Measurements from ENCODE around the gene ATP5F1A.

The ATP5F1A gene

DNA sequence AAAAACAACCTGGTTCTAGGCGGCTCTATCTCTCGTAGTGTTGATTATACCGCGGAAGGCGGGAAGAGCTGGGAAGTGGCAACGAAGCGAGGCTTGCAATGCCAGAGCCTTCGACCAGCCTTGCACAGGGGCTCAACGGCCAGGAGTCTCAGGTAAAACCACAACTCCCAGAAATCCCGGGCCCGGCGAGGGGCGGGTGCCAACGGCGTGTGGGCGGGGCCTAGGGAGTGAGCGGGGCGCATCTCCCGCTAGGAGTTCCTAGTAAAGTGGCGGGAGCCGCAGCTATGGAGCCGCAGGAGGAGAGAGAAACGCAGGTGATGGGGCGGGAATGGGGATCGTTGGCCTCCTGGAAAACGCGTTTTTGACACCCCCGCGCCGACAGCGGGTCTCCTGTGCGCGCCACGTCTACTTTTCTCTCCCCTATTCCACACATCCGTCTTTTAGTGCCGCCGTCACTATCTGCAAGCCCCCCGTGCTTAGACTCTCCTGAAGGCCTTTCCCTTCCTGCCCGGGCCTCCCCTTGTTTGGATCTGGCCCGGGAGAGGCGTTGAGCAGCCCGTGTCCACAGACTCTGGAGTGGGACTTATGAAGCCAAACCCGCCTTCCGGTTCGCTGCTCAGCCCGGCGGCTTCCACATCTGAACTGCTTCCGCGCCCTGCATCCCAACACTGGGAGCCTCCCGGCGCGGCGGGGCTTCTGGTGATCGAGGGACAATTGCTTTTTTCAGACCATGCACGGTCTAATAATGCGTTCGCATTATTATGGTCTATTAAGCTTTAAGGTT, 6.2 kb upstream of the ATP5F1A start, which contains the start of gene HAUS1:
HAUS1 (plus strand) TSS at position 258 of the 784 bp plus-strand sequence; CDS start at position 285, 27 bp downstream.
- Histone ChIP-seq H3F3A (ENCODE audit: insufficient read depth, low read length) (no peaks in the 10 kb centered on the region), H3K79me2 (ENCODE audit: low read length) (peaks cover 14% of the 10 kb centered on the region; the same call in 1 of the 2 replicates), H3K27me3 (replicated peaks; ENCODE audit: insufficient read depth, low read length) (no peaks in the 10 kb centered on the region), H3K4me3 (ENCODE audit: low read length) (peak within 1 kb of the TSS; percentile 83), H3K27ac (ENCODE audit: low read length) (no peak within 1 kb of the TSS), H4K20me1 (ENCODE audit: insufficient read depth, low read length) (no peaks in the 10 kb centered on the region), H2AFZ (ENCODE audit: low read length) (peak within 1 kb of the TSS; percentile 90), H3K4me1 (ENCODE audit: low read length) (peaks cover 2% of the 10 kb centered on the region; the same call in 1 of the 2 replicates), H3K4me2 (ENCODE audit: low read depth, low read length) (peak within 1 kb of the TSS; percentile 65), H3K9me3 (replicated peaks; ENCODE audit: insufficient read depth, low read length) (no peaks in the 10 kb centered on the region), H3K9me2 (replicated peaks; ENCODE audit: insufficient read depth, low read length) (no peaks in the 10 kb centered on the region), H3K36me3 (replicated peaks; ENCODE audit: insufficient read depth, low read length) (no peaks in the 10 kb centered on the region), H3K9ac (ENCODE audit: low read length) (peak within 1 kb of the TSS; percentile 66)
- DNase-seq, result peak; percentile 84
- no peak for TF ChIP-seq EZH2 (optimal IDR thresholded peaks at IDR 0.05; ENCODE audit: low read depth, low read length)
- no peak for TF ChIP-seq EZH2phosphoT487 (IDR thresholded peaks at IDR 0.05; ENCODE audit: low read length)
- TF ChIP-seq, protein P1, sequence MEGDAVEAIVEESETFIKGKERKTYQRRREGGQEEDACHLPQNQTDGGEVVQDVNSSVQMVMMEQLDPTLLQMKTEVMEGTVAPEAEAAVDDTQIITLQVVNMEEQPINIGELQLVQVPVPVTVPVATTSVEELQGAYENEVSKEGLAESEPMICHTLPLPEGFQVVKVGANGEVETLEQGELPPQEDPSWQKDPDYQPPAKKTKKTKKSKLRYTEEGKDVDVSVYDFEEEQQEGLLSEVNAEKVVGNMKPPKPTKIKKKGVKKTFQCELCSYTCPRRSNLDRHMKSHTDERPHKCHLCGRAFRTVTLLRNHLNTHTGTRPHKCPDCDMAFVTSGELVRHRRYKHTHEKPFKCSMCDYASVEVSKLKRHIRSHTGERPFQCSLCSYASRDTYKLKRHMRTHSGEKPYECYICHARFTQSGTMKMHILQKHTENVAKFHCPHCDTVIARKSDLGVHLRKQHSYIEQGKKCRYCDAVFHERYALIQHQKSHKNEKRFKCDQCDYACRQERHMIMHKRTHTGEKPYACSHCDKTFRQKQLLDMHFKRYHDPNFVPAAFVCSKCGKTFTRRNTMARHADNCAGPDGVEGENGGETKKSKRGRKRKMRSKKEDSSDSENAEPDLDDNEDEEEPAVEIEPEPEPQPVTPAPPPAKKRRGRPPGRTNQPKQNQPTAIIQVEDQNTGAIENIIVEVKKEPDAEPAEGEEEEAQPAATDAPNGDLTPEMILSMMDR (IDR thresholded peaks at IDR 0.05; ENCODE audit: low read length), result no peak

DNA sequence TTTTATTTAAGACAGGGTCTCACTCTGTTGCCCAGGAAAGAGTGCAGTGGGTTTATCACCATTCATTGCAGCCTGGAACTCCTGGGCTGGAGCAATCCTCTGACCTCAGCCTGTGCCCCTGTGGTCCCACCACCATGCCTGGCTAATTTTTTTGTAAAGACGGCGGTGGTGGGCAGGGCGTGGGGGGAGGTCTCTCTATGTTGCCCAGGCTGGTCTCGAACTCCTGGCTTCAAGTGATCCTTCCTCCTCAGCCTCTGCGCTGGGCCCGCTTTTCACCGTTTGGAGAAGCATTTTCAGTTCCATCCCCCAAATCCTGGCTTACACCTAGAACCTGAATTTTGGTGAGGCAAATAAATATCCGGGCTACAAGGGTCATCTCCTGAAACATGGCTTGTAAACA, 1.4 kb upstream of the ATP5F1A start:
- Histone ChIP-seq H2AFZ (ENCODE audit: low read length) (no peak overlapping the region), H3K4me3 (ENCODE audit: low read length) (no peak overlapping the region), H3K79me2 (ENCODE audit: low read length) (peaks cover 38% of the 10 kb centered on the region), H3K36me3 (replicated peaks; ENCODE audit: insufficient read depth, low read length) (peaks cover 8% of the 10 kb centered on the region), H3K4me2 (ENCODE audit: low read depth, low read length) (no peak overlapping the region), H4K20me1 (ENCODE audit: insufficient read depth, low read length) (peaks cover 14% of the 10 kb centered on the region), H3K27ac (ENCODE audit: low read length) (no peak overlapping the region), H3K27me3 (replicated peaks; ENCODE audit: insufficient read depth, low read length) (no peaks in the 10 kb centered on the region), H3K9ac (ENCODE audit: low read length) (no peak overlapping the region), H3K9me2 (replicated peaks; ENCODE audit: insufficient read depth, low read length) (no peaks in the 10 kb centered on the region), H3F3A (ENCODE audit: insufficient read depth, low read length) (peaks cover 14% of the 10 kb centered on the region), H3K4me1 (ENCODE audit: low read length) (peaks cover 12% of the 10 kb centered on the region), H3K9me3 (replicated peaks; ENCODE audit: insufficient read depth, low read length) (no peaks in the 10 kb centered on the region)
- TF ChIP-seq EZH2 (optimal IDR thresholded peaks at IDR 0.05; ENCODE audit: low read depth, low read length) (no peak), EZH2phosphoT487 (IDR thresholded peaks at IDR 0.05; ENCODE audit: low read length) (no peak)
- TF ChIP-seq, protein P1 (IDR thresholded peaks at IDR 0.05; ENCODE audit: low read length), result no peak
- no peak for DNase-seq

DNA sequence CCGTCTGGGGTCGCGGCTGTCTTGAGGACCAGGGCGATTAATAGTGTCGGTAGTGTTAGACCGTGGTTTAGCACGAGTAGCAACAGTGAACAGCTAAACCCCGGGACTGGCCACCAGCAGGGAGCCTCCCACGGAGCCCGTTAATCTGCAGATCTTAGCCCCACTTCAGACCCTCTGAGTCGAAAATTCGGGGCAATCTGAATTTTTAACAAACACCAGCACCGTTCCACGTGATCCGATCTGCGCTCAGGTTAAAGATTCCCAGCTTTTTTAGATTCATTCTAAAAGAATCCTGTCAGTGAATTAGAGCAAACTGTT, 479 bp upstream of the ATP5F1A start:
- peaks cover 8% of the 10 kb centered on the region for H3K36me3 ChIP-seq (replicated peaks; ENCODE audit: insufficient read depth, low read length)
- H3K27ac ChIP-seq (ENCODE audit: low read length), result peak overlapping the region; percentile 99
- H3K9me3 ChIP-seq (replicated peaks; ENCODE audit: insufficient read depth, low read length), result no peaks in the 10 kb centered on the region
- H3K27me3 ChIP-seq (replicated peaks; ENCODE audit: insufficient read depth, low read length), result no peaks in the 10 kb centered on the region
- H3K9me2 ChIP-seq (replicated peaks; ENCODE audit: insufficient read depth, low read length), result no peaks in the 10 kb centered on the region
- H3K4me1 ChIP-seq (ENCODE audit: low read length), result peaks cover 12% of the 10 kb centered on the region
- peaks cover 14% of the 10 kb centered on the region for H3F3A ChIP-seq (ENCODE audit: insufficient read depth, low read length)
- peak overlapping the region; percentile 83 for H3K4me2 ChIP-seq (ENCODE audit: low read depth, low read length)
- peak overlapping the region; percentile 97 for H3K4me3 ChIP-seq (ENCODE audit: low read length)
- H3K9ac ChIP-seq (ENCODE audit: low read length), result peak overlapping the region; percentile 100
- TF ChIP-seq, protein P1 (IDR thresholded peaks at IDR 0.05; ENCODE audit: low read length), result no peak
- TF ChIP-seq EZH2 (optimal IDR thresholded peaks at IDR 0.05; ENCODE audit: low read depth, low read length), result no peak
- TF ChIP-seq EZH2phosphoT487 (IDR thresholded peaks at IDR 0.05; ENCODE audit: low read length), result no peak
- H2AFZ ChIP-seq (ENCODE audit: low read length), result peak overlapping the region; percentile 90
- H3K79me2 ChIP-seq (ENCODE audit: low read length), result peaks cover 45% of the 10 kb centered on the region
- H4K20me1 ChIP-seq (ENCODE audit: insufficient read depth, low read length), result peaks cover 15% of the 10 kb centered on the region
- no peak for DNase-seq
